IMR-90 (cell line): Measurements from ENCODE around the gene DPYSL3. TPM values are rescaled to one million over a fixed set of nuclear protein-coding genes. Genes with fewer than 3 reads are reported as not detected.

Experiments
- ATAC-seq: fragments of 200-7000 bp; cut with Tn5 transposase; 2 replicates; pipeline ENCODE4 v1.9.1; 2020; ENCODE audit warnings: low read depth, mild to moderate bottlenecking, moderate library complexity
- BruUV-seq: library from RNA; stranded (reverse); fragments of 400-500 nt; replicated peaks from 2 replicates; lab custom pipeline; 2021; lab: Mats Ljungman, UMichigan
- CTCF ChIA-PET: fragments of 300-600 bp; formaldehyde crosslinking; extraction: SDS; loops from one replicate; lab custom pipeline; 2021; ENCODE audit warnings: antibody characterized with exemption; lab: Yijun Ruan, JAX
- POLR2A ChIA-PET: fragments of 300-600 bp; sonication (Branson Sonifier 250); formaldehyde crosslinking; loops from one replicate; lab custom pipeline; 2022; ENCODE audit warnings: antibody characterized with exemption; ENCODE audit not compliant: unreplicated experiment; lab: Charles Lee
- DNase-seq: peaks from one replicate; pipeline ENCODE4 v3.0.0; 2013
- H2AFZ ChIP-seq: replicated peaks from 2 replicates; pipeline ENCODE3; 2013; ENCODE audit warnings: low read length, mild to moderate bottlenecking; ENCODE audit not compliant: poor library complexity
- H2AK5ac ChIP-seq: 2 replicates; pipeline ENCODE4 v1.6.1; 2013; ENCODE audit warnings: low read depth, low read length, inconsistent platforms
- H2AK9ac ChIP-seq: replicated peaks from 2 replicates; pipeline ENCODE3; 2013; ENCODE audit warnings: mild to moderate bottlenecking, low read depth, low read length, moderate library complexity; ENCODE audit not compliant: poor library complexity
- H2BK120ac ChIP-seq: 2 replicates; pipeline ENCODE4 v1.6.1; 2013; ENCODE audit warnings: low read depth, low read length, inconsistent platforms
- H2BK15ac ChIP-seq: 3 replicates; pipeline ENCODE4 v1.6.1; 2013; ENCODE audit warnings: low read depth, low read length, inconsistent platforms
- H2BK20ac ChIP-seq: 2 replicates; pipeline ENCODE4 v1.6.1; 2013; ENCODE audit warnings: low read depth, mild to moderate bottlenecking, inconsistent platforms, low read length, moderate library complexity
- H2BK5ac ChIP-seq: 2 replicates; pipeline ENCODE4 v1.6.1; 2013; ENCODE audit warnings: mild to moderate bottlenecking, low read depth, low read length, inconsistent platforms; ENCODE audit not compliant: poor library complexity, severe bottlenecking
- H3K14ac ChIP-seq: replicated peaks from 2 replicates; pipeline ENCODE4 v1.6.1; 2013; ENCODE audit warnings: low read depth, low read length, inconsistent platforms
- H3K18ac ChIP-seq: 2 replicates; pipeline ENCODE4 v1.6.1; 2013; ENCODE audit warnings: low read depth, low read length, control low read depth
- H3K23ac ChIP-seq: 2 replicates; pipeline ENCODE4 v1.6.1; 2013; ENCODE audit warnings: low read depth, low read length, inconsistent platforms
- H3K27ac ChIP-seq: 2 replicates; pipeline ENCODE4 v1.5.1; 2013; ENCODE audit warnings: mild to moderate bottlenecking, control low read depth, low read length; ENCODE audit not compliant: insufficient read depth
- H3K27me3 ChIP-seq: 2 replicates; pipeline ENCODE4 v1.6.1; 2013; ENCODE audit warnings: low read length; ENCODE audit not compliant: control insufficient read depth, insufficient read depth
- H3K36me3 ChIP-seq: 2 replicates; pipeline ENCODE4 v1.6.1; 2013; ENCODE audit warnings: low read length, mixed read lengths; ENCODE audit not compliant: control insufficient read depth, insufficient read depth
- H3K4ac ChIP-seq: 2 replicates; pipeline ENCODE4 v1.6.1; 2013; ENCODE audit warnings: low read depth, low read length, inconsistent platforms
- H3K4me1 ChIP-seq: 2 replicates; pipeline ENCODE4 v1.6.1; 2013; ENCODE audit warnings: low read length, mixed read lengths; ENCODE audit not compliant: control insufficient read depth, insufficient read depth
- H3K4me2 ChIP-seq: 2 replicates; pipeline ENCODE4 v1.6.1; 2013; ENCODE audit warnings: low read depth, mild to moderate bottlenecking, control low read depth, low read length, moderate library complexity
- H3K4me3 ChIP-seq: 2 replicates; pipeline ENCODE4 v1.5.1; 2013; ENCODE audit warnings: low read depth, mild to moderate bottlenecking, control low read depth, low read length, moderate library complexity; ENCODE audit not compliant: insufficient read depth
- H3K56ac ChIP-seq: 2 replicates; pipeline ENCODE4 v1.6.1; 2013; ENCODE audit warnings: low read length, inconsistent platforms; ENCODE audit not compliant: insufficient read depth; ENCODE audit errors: extremely low read depth
- H3K79me1 ChIP-seq, 2 experiments: 2 replicates each; pipeline ENCODE4 v1.6.1; 2013; ENCODE audit warnings: low read length in 2 of 2, inconsistent platforms in 1 of 2, low read depth in 1 of 2
- H3K9ac ChIP-seq: 2 replicates; pipeline ENCODE4 v1.6.1; 2013; ENCODE audit warnings: low read depth, low read length, control low read depth
- H3K9me1 ChIP-seq: 2 replicates; pipeline ENCODE4 v1.6.1; 2013; ENCODE audit warnings: low read length, inconsistent platforms; ENCODE audit not compliant: insufficient read depth
- H3K9me3 ChIP-seq: 2 replicates; pipeline ENCODE4 v1.6.1; 2013; ENCODE audit warnings: low read length; ENCODE audit not compliant: control insufficient read depth, insufficient read depth
- H4K20me1 ChIP-seq: 2 replicates; pipeline ENCODE4 v1.6.1; 2013; ENCODE audit warnings: low read length, inconsistent platforms; ENCODE audit not compliant: insufficient read depth
- H4K5ac ChIP-seq: 2 replicates; pipeline ENCODE4 v1.6.1; 2013; ENCODE audit warnings: mild to moderate bottlenecking, low read depth, low read length, control low read depth
- H4K8ac ChIP-seq, 2 experiments: 2 replicates each; pipeline ENCODE4 v1.6.1; 2013; ENCODE audit warnings: low read depth in 2 of 2, low read length in 2 of 2, control low read depth in 1 of 2, inconsistent platforms in 1 of 2
- H4K91ac ChIP-seq: 2 replicates; pipeline ENCODE4 v1.6.1; 2013; ENCODE audit warnings: low read depth, low read length, inconsistent platforms; ENCODE audit not compliant: insufficient read depth
- CEBPB ChIP-seq: IDR thresholded peaks from 2 replicates; pipeline ENCODE4 v1.6.1; 2012; ENCODE audit warnings: low read depth, low read length, improper control_type of control experiment
- ELK1 ChIP-seq: fragments of 150-350 bp; IDR thresholded peaks from 2 replicates; pipeline ENCODE4 v1.6.1; 2016; ENCODE audit warnings: low read depth, mild to moderate bottlenecking, low read length, moderate library complexity, borderline replicate concordance
- RFX5 ChIP-seq: IDR thresholded peaks from 2 replicates; pipeline ENCODE4 v1.8.0; 2012; ENCODE audit warnings: low read depth, mild to moderate bottlenecking, low read length, moderate library complexity
- WGBS, 2 experiments: methylation state at CpG; one replicate each; pipeline versions ENCODE4 v1.1.5 to v1.1.7; 2013; ENCODE audit warnings: missing lambda C conversion rate in 2 of 2; ENCODE audit not compliant: insufficient read length in 1 of 2; ENCODE audit errors: extremely low coverage in 2 of 2; 5-methylcytosine and 5-hydroxymethylcytosine counted together
- dilution Hi-C: fragments of 300-500 bp; cut with HindIII; formaldehyde crosslinking; loops from one replicate; pipeline ENCODE4 v1.14.3; 2018; ENCODE audit warnings: low sequenced_read_pairs; ENCODE audit not compliant: unreplicated experiment
- in situ Hi-C: fragments of 300-500 bp; cut with MboI; formaldehyde crosslinking; loops from 3 replicates; pipeline ENCODE4 v1.14.3; 2019; ENCODE audit warnings: low sequenced_read_pairs, inconsistent platforms, mixed read lengths
- intact Hi-C: fragments of 100-400 bp; cut with micrococcal nuclease; formaldehyde crosslinking; loops from 2 replicates; pipeline ENCODE4 v1.10.0; 2022
- polyA plus RNA-seq, 3 experiments: library from polyadenylated mRNA; depleted of rRNA; stranded (reverse); fragments of >200 nt; gene quantifications; 2 replicates each; pipeline ENCODE4 v1.2.3, GENCODE V29; 2012; ENCODE audit warnings: low replicate concordance in 1 of 3
- total RNA-seq: library from RNA; depleted of rRNA; stranded (reverse); fragments of >200 nt; gene quantifications from 2 replicates; pipeline ENCODE4 v1.2.3, GENCODE V29; 2012

The DPYSL3 gene
- total and polyA plus RNA-seq, 2 of the 4 experiments (the other 2 are of a cell fraction), result 50.2 to 60.9 TPM

- no TSS peak for BruUV-seq
- TF ChIP-seq ELK1 (no peak), CEBPB (peak; percentile 42; the same call in 1 of the 2 replicates), RFX5 (no peak)
- H3K9me3 ChIP-seq, result no peaks in the 10 kb centered on the region
- H3K27me3 ChIP-seq, result no peaks in the 10 kb centered on the region
- no peaks in the 10 kb centered on the region for H3K36me3 ChIP-seq
- no peak overlapping the region for H2AK9ac ChIP-seq
- peak; percentile 42 for ATAC-seq
- peak overlapping the region; percentile 72 for H4K91ac ChIP-seq
- ChIA-PET POLR2A (interaction anchor here (1.1 kb wide), 1 partner anchor 8 kb away, joined by 4 read pairs; no protein-coding TSS in a partner anchor), CTCF (interaction anchor here (0.6 to 1.2 kb wide), 4 partner anchors 11 to 78 kb away, joined by 3 read pairs; no protein-coding TSS in a partner anchor)
- H2BK5ac ChIP-seq, result peak overlapping the region; percentile 28
- H3K79me1 ChIP-seq, result peaks cover 35 to 54% of the 10 kb centered on the region in 2 experiments; a peak in 3 of 4 replicates
- H3K27ac ChIP-seq, result no peak overlapping the region; the same call in 1 of the 2 replicates
- dilution Hi-C loops (no loop called here), in situ Hi-C loops (no loop called here), intact Hi-C loops (no loop called here)
- no peak overlapping the region for H3K9ac ChIP-seq
- peak overlapping the region; percentile 36; the same call in 1 of the 3 replicates for H2BK15ac ChIP-seq
- peak overlapping the region in 1 of 2 experiments; percentile 56; a peak in 2 of 4 replicates for H4K8ac ChIP-seq
- H3K23ac ChIP-seq, result peak overlapping the region; percentile 53
- peak overlapping the region; percentile 59; the same call in 1 of the 2 replicates for H3K14ac ChIP-seq
- no peak overlapping the region for H2AFZ ChIP-seq
- peaks cover 7% of the 10 kb centered on the region for H3K9me1 ChIP-seq
- WGBS, 2 experiments, result no CpG with 5 or more reads among the region's 3 CpGs
- 0 out of 2 replicates have a peak, but pooled peaks cover 4% of the 10 kb centered on the region for H4K20me1 ChIP-seq
- H3K4me1 ChIP-seq, result peaks cover 16% of the 10 kb centered on the region
- H3K4me3 ChIP-seq, result no peak overlapping the region
- peak overlapping the region; percentile 56; the same call in 1 of the 2 replicates for H3K4ac ChIP-seq
- peak overlapping the region; percentile 64; the same call in 1 of the 2 replicates for H4K5ac ChIP-seq
- no peak overlapping the region; the same call in 1 of the 2 replicates for H3K4me2 ChIP-seq
- H2AK5ac ChIP-seq, result peak overlapping the region; percentile 63; the same call in 1 of the 2 replicates
- H3K18ac ChIP-seq, result peak overlapping the region; percentile 70
- peak overlapping the region; percentile 67; the same call in 1 of the 2 replicates for H2BK20ac ChIP-seq
- H2BK120ac ChIP-seq, result peak overlapping the region; percentile 20
- no peak overlapping the region for H3K56ac ChIP-seq
- peak; percentile 78 for DNase-seq
Observed at GRCh38 chr5:147481874-147482705, 27.8 kb downstream of the DPYSL3 start.
